Stimulated activated CD8-positive, alpha-beta memory T cell treated with anti-CD3 and anti-CD28 coated beads, Interleukin-12 subunit alpha, Interleukin-12 subunit beta, amount 100 ng/mL, for 4 hours (primary cell): Measurements from ENCODE around the gene STAB1.

Experiments used
- DNase-seq: peaks from one replicate; pipeline ENCODE4 v3.0.0-alpha.2; 2020; ENCODE audit warnings: low read depth

Gene STAB1

DNA sequence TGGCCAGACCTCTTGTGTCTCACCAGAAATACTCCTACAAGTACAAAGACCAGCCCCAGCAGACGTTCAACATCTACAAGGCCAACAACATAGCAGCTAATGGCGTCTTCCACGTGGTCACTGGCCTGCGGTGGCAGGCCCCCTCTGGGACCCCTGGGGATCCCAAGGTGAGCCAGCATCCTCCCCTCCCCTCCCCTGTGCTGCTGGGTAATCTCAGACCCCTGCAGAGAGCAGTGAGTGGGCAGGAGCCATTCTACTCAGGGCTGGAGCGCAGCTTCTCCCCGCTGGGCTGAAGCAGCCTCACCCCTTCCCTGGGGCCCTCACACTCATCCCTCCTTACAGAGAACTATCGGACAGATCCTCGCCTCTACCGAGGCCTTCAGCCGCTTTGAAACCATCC, 9.8 kb downstream of the STAB1 start:
- DNase-seq, result no peak

DNA sequence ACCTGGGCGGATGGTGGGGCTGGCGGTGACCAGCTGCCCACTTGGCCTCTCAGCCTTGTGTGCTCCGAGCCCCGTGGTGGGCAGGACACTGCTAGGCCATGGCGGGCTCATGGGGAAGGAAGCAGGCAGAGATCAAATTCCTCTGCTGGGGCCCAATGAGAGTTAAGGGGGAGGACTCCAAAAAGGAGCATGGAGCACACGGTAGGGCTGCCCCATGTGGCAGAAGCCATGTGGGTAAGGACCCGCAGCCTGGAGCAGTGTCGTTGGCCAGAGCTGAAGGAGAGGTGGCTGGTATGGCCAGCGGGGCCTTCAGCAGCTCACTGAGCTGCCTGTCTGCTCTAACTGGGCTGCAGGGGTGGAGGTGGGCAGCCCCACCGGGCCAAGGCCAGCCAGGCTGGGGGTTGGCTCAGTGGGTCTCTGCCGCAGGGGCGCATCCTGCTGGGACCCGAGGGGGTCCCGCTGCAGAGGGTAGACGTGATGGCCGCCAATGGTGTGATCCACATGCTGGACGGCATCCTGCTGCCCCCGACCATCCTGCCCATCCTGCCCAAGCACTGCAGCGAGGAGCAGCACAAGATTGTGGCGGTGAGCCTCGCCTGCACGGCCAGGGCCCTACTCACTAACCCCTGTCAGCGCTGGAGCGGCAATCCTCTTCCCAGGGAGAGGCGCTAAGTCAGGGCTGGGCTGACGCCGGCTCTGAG, 11.3 kb downstream of the STAB1 start:
- no peak for DNase-seq

DNA sequence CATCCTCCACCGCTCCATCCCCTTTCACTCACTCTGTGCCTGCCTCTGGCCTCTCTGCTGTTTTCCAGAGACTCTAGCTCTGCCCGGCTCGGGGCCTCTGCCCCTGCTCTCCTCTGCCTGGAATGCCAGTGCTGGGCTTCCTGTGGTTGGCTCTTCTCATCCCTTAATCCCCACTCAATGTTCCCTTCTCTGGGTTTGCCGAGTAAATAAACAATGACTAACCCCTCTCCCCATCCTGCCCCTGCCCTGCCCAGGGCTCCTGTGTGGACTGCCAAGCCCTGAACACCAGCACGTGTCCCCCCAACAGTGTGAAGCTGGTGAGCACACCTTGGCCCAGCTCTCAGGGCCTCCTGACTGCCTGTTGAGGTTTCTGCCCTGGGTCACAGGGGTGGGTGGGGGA, 12.2 kb downstream of the STAB1 start:
- DNase-seq, result no peak

DNA sequence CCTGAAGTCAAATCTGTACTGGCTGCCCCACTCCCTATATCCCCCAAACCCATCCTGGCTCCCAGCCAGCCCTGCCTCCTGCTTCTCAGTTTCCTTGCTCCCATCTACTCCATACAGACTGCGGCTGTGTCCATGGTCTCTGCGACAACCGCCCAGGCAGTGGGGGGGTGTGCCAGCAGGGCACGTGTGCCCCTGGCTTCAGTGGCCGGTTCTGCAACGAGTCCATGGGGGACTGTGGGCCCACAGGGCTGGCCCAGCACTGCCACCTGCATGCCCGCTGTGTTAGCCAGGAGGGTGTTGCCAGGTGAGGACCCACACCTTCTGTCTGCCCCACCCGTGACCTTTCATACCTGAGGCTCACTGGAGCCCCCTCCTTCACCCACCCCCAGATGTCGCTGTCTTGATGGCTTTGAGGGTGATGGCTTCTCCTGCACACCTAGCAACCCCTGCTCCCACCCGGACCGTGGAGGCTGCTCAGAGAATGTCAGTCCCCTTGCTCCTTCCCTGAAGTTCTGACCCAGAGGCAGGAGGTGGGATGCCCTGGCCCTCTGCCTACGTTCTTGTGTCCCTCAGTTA, 14.7 kb downstream of the STAB1 start:
- no peak for DNase-seq

DNA sequence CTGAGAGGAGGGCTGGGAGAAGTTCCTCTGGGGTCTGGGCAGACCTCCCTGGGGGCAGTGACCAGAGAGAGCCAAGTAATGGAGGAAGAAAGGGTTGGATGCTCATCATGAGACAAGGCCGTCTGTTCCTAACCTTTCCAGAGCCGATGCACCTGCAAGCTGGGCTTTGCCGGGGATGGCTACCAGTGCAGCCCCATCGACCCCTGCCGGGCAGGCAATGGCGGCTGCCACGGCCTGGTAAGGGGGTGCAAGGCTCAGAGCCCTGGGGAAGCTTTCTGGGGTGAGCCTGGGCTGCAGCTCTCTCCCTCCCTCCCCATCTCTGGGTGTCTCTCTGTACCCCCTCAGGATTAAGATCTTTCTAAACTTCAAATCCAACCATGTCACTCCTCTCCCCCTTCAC, 16.4 kb downstream of the STAB1 start:
- DNase-seq, result no peak

DNA sequence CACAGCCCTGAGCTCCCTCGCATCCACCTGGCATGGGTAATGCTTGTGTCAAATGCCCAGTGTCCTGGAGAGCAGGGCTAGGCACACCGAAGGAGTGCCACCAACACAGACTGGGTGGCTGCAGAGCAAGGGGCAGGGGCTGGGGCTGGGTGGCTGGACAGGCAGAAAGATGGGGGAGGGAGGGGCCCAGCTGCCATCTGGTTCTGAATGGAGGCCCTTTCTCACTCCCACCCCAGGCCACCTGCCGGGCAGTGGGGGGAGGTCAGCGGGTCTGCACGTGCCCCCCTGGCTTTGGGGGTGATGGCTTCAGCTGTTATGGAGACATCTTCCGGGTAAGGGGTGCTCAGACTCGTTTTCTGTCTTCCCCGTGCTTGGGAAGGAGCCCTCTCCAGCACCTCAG, 17.0 kb downstream of the STAB1 start:
- no peak for DNase-seq

DNA sequence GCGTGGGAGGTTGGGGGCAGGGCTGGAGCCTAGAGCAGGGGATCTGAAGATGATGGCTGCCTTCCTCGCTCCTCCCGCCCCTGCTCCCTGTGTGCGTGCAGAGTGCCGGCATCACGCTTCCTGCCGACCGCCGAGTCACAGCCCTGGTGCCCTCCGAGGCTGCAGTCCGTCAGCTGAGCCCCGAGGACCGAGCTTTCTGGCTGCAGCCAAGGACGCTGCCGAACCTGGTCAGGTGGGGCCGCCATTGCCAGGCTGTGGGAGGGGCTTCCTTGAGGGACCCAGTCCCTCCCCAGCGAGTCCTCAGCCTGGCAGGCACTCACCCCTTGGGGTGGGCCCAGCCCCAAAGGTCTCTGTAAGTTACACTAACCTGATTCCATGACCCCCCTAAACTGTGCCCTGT, 17.6 kb downstream of the STAB1 start:
- DNase-seq, result no peak

DNA sequence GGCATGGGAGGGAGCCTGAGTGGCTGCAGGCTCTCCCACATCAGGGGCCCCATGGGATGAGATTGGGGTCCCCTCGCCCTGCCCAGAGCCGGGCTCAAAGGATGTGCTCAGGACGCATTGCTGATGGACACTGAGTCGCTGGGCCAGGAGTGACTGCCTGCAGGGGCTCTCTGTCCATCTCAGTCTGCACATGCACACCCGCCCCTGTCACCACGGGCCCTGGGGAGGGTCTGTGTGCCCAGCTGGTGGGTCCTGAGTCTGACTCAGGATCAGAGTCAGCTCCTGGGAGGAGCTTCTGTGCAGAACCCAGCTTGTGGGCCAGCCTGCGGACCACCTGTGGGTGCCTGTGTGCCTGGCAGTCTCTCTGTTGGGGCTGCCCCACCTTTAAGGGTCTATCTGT, 18.1 kb downstream of the STAB1 start:
- no peak for DNase-seq

DNA sequence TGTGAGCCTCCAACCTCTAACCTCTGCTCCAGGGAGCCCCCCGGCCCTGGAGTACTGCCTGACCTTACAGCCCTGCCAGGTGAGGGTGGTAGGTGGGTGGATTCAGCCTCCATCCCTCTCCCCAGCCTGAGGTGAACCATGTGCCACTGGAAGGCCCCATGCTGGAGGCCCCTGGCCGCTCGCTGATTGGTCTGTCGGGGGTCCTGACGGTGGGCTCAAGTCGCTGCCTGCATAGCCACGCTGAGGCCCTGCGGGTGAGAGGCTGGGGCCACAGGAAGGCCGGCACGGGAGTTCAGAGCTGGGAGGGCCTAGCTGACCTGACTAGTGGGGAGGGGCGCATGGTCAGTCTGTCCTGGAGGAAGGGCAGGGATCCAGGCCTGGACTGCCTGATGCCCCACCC, 19.4 kb downstream of the STAB1 start:
- no peak for DNase-seq

DNA sequence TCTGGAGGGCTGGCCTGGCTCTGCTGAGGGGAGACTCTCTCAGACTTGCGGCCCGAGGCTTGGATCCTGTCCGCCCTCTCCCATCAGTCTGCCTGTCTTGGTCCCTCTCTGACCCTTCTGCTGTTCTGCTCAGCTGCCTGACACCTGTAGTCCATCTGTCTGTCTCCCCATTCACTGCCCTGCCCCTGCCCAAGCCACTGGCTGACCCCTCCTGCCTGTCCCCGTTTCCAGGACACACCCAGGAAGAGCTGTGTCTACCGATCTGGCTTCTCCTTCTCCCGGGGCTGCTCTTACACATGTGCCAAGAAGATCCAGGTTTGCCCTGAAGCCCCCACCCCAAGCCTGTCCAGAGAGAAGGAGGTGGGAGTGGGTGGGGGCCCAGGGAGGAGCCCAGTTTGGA, 20.1 kb downstream of the STAB1 start:
- DNase-seq, result no peak

DNA sequence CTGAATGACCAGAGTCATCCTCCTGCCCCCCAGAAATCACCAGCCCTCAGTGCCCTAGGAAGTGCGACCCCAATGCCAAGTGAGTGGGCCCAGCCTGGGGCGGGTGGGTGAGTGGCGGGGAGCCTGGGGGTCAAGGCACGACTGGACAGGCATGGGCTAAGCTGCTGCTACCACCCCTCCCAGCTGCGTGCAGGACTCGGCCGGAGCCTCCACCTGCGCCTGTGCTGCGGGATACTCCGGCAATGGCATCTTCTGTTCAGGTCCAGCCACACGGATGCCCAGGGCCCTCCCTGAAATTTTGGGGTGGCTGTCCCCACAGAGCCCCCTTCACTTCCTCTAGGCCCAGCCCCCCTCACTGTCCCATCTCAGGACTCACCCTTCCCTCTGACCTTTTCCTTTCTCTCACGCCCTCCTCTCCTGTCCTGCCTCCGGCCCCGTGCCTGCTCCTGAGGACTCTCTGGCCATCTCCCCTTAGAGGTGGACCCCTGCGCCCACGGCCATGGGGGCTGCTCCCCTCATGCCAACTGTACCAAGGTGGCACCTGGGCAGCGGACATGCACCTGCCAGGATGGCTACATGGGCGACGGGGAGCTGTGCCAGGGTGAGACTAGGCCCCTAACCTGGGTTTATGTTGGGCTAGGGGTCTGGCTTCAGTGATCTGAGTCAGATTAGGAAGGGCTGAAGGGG, 21.5 kb downstream of the STAB1 start:
- DNase-seq, result no peak

DNA sequence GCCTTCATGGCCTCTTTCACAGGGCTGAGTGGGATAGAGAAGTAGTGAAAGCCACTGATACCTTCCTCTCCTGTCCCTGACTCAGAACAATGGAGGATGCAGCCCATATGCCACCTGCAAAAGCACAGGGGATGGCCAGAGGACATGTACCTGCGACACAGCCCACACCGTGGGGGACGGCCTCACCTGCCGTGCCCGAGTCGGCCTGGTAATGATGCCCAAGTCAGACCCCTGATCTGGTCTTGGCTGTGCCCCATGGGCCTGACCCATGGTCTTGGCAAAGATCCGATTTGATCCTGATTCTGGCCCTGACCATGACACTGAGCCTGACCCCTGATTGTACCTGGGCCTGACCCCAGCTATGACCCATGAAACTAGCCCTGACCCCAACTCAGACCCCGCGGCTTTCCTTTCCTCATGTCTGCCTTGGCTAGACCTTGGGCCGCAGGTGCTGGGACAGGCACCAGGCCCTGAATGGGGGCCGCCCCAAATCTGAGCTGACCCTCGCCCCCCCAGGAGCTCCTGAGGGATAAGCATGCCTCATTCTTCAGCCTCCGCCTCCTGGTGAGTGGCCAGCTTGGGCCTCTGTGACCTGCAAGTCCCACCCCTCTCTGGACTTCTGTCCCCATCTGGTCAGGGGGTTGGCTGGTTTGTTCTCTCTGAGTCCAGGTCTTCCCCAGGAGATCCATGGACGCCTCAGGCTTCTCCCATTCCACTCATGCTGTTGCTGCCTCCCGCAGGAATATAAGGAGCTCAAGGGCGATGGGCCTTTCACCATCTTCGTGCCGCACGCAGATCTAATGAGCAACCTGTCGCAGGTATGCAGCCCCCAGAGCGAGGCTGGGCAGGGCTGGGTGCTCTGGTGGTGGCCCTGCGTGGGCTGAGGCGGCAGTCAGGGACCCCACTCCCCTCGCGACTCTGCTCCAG, 22.9 kb downstream of the STAB1 start:
- no peak for DNase-seq

DNA sequence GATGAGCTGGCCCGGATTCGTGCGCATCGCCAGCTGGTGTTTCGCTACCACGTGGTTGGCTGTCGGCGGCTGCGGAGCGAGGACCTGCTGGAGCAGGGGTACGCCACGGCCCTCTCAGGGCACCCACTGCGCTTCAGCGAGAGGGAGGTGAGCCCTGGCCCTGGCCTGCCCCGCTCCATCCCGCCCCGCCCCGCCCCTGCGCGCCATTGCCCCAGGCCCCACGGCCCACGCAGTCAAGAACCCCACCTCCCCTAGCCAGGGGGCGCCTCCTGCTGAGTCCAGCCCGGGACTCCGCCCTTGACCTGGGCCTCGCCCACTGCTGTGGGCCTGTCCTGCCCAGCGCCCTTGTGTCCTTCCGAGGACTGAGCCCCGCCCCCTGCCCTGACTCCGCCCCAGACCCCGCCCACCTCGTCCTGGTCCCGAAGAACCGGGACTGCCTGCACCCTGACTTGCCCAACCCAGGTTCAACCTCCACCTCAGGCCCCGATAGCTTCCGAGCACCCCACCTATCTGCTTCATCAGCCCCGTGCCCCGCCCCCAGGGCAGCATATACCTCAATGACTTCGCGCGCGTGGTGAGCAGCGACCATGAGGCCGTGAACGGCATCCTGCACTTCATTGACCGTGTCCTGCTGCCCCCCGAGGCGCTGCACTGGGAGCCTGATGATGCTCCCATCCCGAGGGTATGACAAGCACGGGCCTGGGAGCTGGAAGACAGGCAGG, 23.7 kb downstream of the STAB1 start:
- no peak for DNase-seq

DNA sequence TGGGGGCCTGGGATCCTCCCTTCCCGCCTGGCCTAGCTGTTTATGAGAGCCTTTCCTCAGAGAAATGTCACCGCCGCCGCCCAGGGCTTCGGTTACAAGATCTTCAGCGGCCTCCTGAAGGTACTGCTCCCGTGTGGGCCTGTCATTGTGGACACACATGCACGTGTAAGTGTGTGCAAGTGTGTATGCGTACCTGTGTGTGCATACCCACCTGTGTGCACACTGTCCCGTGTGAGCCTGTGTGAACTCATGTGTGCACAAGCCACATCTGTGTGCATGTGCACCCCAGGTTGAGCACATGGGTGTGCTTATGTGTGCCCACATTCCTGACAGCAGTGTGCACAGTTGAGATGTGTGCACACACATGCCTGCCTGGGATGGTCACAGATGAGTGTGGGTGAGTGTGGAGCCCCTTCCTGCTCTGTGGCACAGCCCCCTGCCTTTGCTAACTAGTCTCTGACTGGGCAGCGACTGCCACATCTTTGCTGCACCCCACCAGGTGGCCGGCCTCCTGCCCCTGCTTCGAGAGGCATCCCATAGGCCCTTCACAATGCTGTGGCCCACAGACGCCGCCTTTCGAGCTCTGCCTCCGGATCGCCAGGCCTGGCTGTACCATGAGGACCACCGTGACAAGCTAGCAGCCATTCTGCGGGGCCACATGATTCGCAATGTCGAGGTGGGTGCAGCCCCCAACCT, 24.5 kb downstream of the STAB1 start:
- DNase-seq, result no peak

DNA sequence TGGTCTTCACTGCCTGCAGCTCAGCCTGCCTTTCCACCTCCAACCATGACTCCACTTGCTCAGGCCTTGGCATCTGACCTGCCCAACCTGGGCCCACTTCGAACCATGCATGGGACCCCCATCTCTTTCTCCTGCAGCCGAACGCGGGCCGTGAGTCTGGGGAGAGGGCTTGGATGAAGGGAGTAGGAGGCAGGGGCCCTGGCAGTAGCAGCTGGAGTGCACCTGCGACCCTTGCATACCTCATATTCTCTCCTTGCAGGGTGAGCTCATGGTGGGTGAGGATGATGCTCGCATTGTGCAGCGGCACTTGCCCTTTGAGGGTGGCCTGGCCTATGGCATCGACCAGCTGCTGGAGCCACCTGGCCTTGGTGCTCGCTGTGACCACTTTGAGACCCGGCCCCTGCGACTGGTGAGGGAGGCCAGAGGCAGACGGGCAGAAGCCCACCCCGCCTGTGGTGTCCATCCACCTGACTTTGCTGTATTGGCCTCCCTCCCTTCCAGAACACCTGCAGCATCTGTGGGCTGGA, 25.1 kb downstream of the STAB1 start:
- no peak for DNase-seq

DNA sequence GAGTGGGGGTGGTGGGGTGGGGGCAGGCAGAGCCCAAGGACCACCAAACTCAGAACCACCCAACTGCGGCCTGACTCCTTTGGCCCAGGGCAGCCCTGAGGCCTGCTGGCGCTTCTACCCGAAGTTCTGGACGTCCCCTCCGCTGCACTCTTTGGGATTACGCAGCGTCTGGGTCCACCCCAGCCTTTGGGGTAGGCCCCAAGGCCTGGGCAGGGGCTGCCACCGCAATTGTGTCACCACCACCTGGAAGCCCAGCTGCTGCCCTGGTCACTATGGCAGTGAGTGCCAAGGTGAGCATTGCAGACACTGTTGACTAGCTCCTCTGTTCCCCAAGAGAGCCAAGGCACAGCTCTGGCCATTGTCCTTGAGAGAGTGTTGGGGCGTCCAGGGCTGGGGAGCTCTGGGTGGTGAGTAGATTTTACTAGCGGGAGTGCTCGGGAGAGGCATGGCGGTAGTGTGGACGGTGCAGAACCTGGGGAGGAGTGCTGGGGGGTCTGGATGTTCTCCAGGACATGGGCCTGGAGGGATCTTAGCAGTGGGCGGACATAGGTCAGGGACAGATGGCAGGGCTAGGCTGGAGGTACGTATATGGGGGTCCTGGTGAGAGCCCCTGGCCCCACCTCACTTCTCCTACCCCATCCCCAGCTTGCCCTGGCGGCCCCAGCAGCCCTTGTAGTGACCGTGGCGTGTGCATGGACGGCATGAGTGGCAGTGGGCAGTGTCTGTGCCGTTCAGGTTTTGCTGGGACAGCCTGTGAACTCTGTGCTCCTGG, 25.8 kb downstream of the STAB1 start:
- DNase-seq, result no peak

DNA sequence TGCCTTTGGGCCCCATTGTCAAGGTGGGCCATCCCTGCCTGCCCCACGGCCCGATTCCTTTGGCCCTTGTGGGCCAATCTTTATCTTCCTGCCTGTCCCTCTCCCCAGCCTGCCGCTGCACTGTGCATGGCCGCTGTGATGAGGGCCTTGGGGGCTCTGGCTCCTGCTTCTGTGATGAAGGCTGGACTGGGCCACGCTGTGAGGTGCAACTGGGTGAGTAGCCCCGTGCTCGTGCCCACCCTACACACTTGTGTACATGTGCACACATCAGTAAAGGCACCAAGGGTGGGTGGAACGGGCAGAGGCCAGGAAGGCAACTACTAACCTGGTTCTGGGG, 26.3 kb downstream of the STAB1 start:
- no peak for DNase-seq

DNA sequence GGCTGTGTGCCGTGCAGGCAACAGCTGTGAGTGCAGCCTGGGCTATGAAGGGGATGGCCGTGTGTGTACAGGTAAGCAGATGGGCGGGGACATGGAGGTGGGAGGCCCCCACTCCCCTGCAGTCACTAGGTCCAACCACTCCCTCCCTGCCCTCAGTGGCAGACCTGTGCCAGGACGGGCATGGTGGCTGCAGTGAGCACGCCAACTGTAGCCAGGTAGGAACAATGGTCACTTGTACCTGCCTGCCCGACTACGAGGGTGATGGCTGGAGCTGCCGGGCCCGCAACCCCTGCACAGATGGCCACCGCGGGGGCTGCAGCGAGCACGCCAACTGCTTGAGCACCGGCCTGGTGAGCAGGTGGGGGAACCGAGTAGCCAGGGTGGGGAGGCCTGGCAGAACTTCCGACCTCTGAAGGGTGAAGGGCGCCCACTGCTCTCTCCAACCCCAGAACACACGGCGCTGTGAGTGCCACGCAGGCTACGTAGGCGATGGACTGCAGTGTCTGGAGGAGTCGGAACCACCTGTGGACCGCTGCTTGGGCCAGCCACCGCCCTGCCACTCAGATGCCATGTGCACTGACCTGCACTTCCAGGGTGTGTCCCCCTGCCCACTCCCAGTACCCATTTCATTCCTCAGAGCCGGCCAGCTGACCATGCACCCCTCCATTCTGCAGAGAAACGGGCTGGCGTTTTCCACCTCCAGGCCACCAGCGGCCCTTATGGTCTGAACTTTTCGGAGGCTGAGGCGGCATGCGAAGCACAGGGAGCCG, 26.9 kb downstream of the STAB1 start:
- no peak for DNase-seq

DNA sequence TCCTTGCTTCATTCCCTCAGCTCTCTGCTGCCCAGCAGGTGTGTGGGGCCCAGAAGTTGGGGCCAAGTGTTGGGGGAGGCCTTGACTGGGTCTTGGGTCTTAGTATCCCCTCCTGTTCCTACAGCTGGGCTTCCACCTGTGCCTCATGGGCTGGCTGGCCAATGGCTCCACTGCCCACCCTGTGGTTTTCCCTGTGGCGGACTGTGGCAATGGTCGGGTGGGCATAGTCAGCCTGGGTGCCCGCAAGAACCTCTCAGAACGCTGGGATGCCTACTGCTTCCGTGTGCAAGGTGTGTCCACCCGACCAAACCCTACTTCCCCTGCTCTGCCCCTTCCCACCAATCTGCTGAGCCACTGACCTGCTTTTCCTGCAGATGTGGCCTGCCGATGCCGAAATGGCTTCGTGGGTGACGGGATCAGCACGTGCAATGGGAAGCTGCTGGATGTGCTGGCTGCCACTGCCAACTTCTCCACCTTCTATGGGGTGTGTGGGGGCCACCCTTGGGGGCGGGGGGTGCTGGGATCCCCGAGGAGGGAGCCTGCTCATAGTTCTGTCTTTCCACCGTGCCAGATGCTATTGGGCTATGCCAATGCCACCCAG, 27.6 kb downstream of the STAB1 start:
- DNase-seq, result no peak
